Thyroid gland (tissue), 4 donors: Measurements from ENCODE around the gene MTA1.

Experiments used
- CTCF ChIP-seq, 6 experiments: fragments of 200-600 bp in 3 of 6; fragments of 450-650 bp in 3 of 6; sonication (generic) in 3 of 6; IDR thresholded peaks; one replicate each; pipeline ENCODE4 v1.5.1; 2016 to 2019; ENCODE audit warnings: antibody characterized with exemption in 6 of 6, mild to moderate bottlenecking in 2 of 6, inconsistent platforms in 1 of 6, moderate library complexity in 1 of 6
- POLR2A ChIP-seq, 2 donors: fragments of 450-650 bp; IDR thresholded peaks; one replicate each; pipeline ENCODE4 v1.6.1; 2017; ENCODE audit warnings: antibody characterized with exemption in 2 of 2, mild to moderate bottlenecking in 2 of 2, moderate library complexity in 1 of 2

GRCh38 chr14:105464501-105464900 lies 44.9 kb downstream of the MTA1 start:
- TF ChIP-seq CTCF (IDR thresholded peaks at IDR 0.05) (no peak), POLR2A (IDR thresholded peaks at IDR 0.05) (no peak)
